ENCODE measurements around the gene FUS. TPM values are rescaled to one million over a fixed set of nuclear protein-coding genes. Genes with fewer than 3 reads are reported as not detected.
A peak's percentile ranks its signal among the peaks of the same experiment; 100 is the strongest.
"Not testable (repeated sequence)": the region's sequence is repeated elsewhere in the genome, so short reads cannot be mapped to it uniquely, and the experiment has no call there.

The FUS gene
- total RNA-seq, 5 donors from 2014 or later (not counting 1 experiment from before 2014, with no cell fraction given) = 410 to 963 (median 434) TPM

- ATAC-seq (replicated peaks in 1 of 4) (no peak), DNase-seq (no peak)
- CTCF ChIA-PET = no interaction called here
- H3K4me1 ChIP-seq (ENCODE audit: control insufficient read depth in 1 of 2, extremely low read depth in 1 of 2, insufficient read depth in 2 of 2, low read length in 2 of 2) = no peaks in the 10 kb centered on the region
- Mint-ChIP-seq H3K4me3 (no peak overlapping the region), H3K27ac (no peak overlapping the region), H3K27me3 (no peaks in the 10 kb centered on the region), H3K4me1 (no peaks in the 10 kb centered on the region), H3K36me3 (peaks cover 2% of the 10 kb centered on the region), H3K9me3 (no peaks in the 10 kb centered on the region)
- POLR2A ChIA-PET = no interaction called here
- H3K4me3 ChIP-seq (ENCODE audit: control insufficient read depth in 1 of 2, extremely low read depth in 1 of 2, low read length in 1 of 2) = no peak overlapping the region
- WGBS (ENCODE audit: insufficient coverage) = 80% methylated on average over 1 of the region's 6 CpGs
- H3K27ac ChIP-seq (ENCODE audit: low read length) = no peak overlapping the region
- no peaks in the 10 kb centered on the region for H3K27me3 ChIP-seq (replicated peaks in 1 of 2; ENCODE audit: control insufficient read depth in 2 of 2, extremely low read depth in 1 of 2, insufficient read depth in 2 of 2, low read length in 1 of 2)
- H3K36me3 ChIP-seq (ENCODE audit: control insufficient read depth in 2 of 2, extremely low read depth in 1 of 2, insufficient read depth in 1 of 2, low read length in 1 of 2) = peaks cover 8% of the 10 kb centered on the region in 2 donors
- H3K9me3 ChIP-seq = no peaks in the 10 kb centered on the region
These were observed 43.7 kb upstream of the FUS start for GRCh38 chr16:31136287-31136662.

GRCh38 chr16:31136822-31137499 is 43.0 kb upstream of the FUS start:
- H3K4me1 Mint-ChIP-seq; H3K9me3 ChIP-seq; H3K36me3 ChIP-seq (ENCODE audit: control insufficient read depth in 2 of 2, extremely low read depth in 1 of 2, insufficient read depth in 1 of 2, low read length in 1 of 2); H3K4me3 ChIP-seq (ENCODE audit: control insufficient read depth in 1 of 2, extremely low read depth in 1 of 2, low read length in 1 of 2); H3K9me3 Mint-ChIP-seq; H3K27ac Mint-ChIP-seq; H3K36me3 Mint-ChIP-seq; POLR2A ChIA-PET; H3K4me3 Mint-ChIP-seq; ATAC-seq (replicated peaks in 1 of 4); DNase-seq; H3K27me3 ChIP-seq (replicated peaks in 1 of 2; ENCODE audit: control insufficient read depth in 2 of 2, extremely low read depth in 1 of 2, insufficient read depth in 2 of 2, low read length in 1 of 2); H3K27ac ChIP-seq (ENCODE audit: low read length); H3K4me1 ChIP-seq (ENCODE audit: control insufficient read depth in 1 of 2, extremely low read depth in 1 of 2, insufficient read depth in 2 of 2, low read length in 2 of 2); H3K27me3 Mint-ChIP-seq: not testable (repeated sequence)
- CTCF ChIA-PET = interaction anchor here in 1 of 2 donors (0.6 kb wide), 1 partner anchor 13 kb away, joined by 3 read pairs; no protein-coding TSS in a partner anchor
- 83% methylated on average over 13 of the region's 20 CpGs for WGBS (ENCODE audit: insufficient coverage)

GRCh38 chr16:31138621-31139578 is 41.0 kb upstream of the FUS start:
- Histone ChIP-seq H3K9me3 (no peaks in the 10 kb centered on the region), H3K27me3 (replicated peaks in 1 of 2; ENCODE audit: control insufficient read depth in 2 of 2, extremely low read depth in 1 of 2, insufficient read depth in 2 of 2, low read length in 1 of 2) (no peaks in the 10 kb centered on the region), H3K4me1 (ENCODE audit: control insufficient read depth in 1 of 2, extremely low read depth in 1 of 2, insufficient read depth in 2 of 2, low read length in 2 of 2) (peaks cover 2 to 22% of the 10 kb centered on the region in 2 experiments), H3K4me3 (ENCODE audit: control insufficient read depth in 1 of 2, extremely low read depth in 1 of 2, low read length in 1 of 2) (no peak overlapping the region), H3K27ac (ENCODE audit: low read length) (no peak overlapping the region), H3K36me3 (ENCODE audit: control insufficient read depth in 2 of 2, extremely low read depth in 1 of 2, insufficient read depth in 1 of 2, low read length in 1 of 2) (no peaks in the 10 kb centered on the region)
- H3K36me3 Mint-ChIP-seq = no peaks in the 10 kb centered on the region
- WGBS (ENCODE audit: insufficient coverage) = 87% methylated on average over 24 of the region's 27 CpGs
- DNase-seq (no peak), ATAC-seq (replicated peaks in 1 of 4) (no peak)
- no peaks in the 10 kb centered on the region for H3K27me3 Mint-ChIP-seq
- no peak overlapping the region for H3K4me3 Mint-ChIP-seq
- ChIA-PET POLR2A (no interaction called here), CTCF (interaction anchor here in 1 of 2 donors (0.5 to 0.7 kb wide), 3 partner anchors 21 to 176 kb away, joined by 3 to 4 read pairs (median 4); partner anchors contain the start of gene KAT8)
- no peaks in the 10 kb centered on the region for H3K9me3 Mint-ChIP-seq
- no peak overlapping the region for H3K27ac Mint-ChIP-seq
- H3K4me1 Mint-ChIP-seq = peaks cover 9 to 11% (median 10%) of the 10 kb centered on the region in 3 donors

GRCh38 chr16:31141071-31141469 is 38.9 kb upstream of the FUS start:
- H3K36me3 Mint-ChIP-seq; H3K9me3 Mint-ChIP-seq; ATAC-seq (replicated peaks in 1 of 4); H3K27ac ChIP-seq (ENCODE audit: low read length); H3K36me3 ChIP-seq (ENCODE audit: control insufficient read depth in 2 of 2, extremely low read depth in 1 of 2, insufficient read depth in 1 of 2, low read length in 1 of 2); H3K9me3 ChIP-seq; H3K4me3 Mint-ChIP-seq; DNase-seq; H3K27me3 ChIP-seq (replicated peaks in 1 of 2; ENCODE audit: control insufficient read depth in 2 of 2, extremely low read depth in 1 of 2, insufficient read depth in 2 of 2, low read length in 1 of 2); POLR2A ChIA-PET; H3K4me3 ChIP-seq (ENCODE audit: control insufficient read depth in 1 of 2, extremely low read depth in 1 of 2, low read length in 1 of 2); H3K27me3 Mint-ChIP-seq: not testable (repeated sequence)
- H3K4me1 ChIP-seq (ENCODE audit: control insufficient read depth in 1 of 2, extremely low read depth in 1 of 2, insufficient read depth in 2 of 2, low read length in 2 of 2) = peaks cover 2 to 22% of the 10 kb centered on the region in 2 experiments
- Mint-ChIP-seq H3K4me1 (peaks cover 11 to 15% (median 12%) of the 10 kb centered on the region in 3 donors), H3K27ac (peak overlapping the region in 1 of 2 donors; percentile 58)
- WGBS (ENCODE audit: insufficient coverage) = 91% methylated on average over 6 of the region's 9 CpGs
- CTCF ChIA-PET = interaction anchor here in 1 of 2 donors (1.3 kb wide), 1 partner anchor 728 kb away, joined by 7 read pairs; no protein-coding TSS in a partner anchor

- peaks cover 11 to 15% (median 12%) of the 10 kb centered on the region in 3 donors for H3K4me1 Mint-ChIP-seq
- Histone ChIP-seq H3K27me3 (replicated peaks in 1 of 2; ENCODE audit: control insufficient read depth in 2 of 2, extremely low read depth in 1 of 2, insufficient read depth in 2 of 2, low read length in 1 of 2) (peaks cover 0 to 4% of the 10 kb centered on the region in 2 experiments), H3K27ac (ENCODE audit: low read length) (peak overlapping the region; percentile 43), H3K4me1 (ENCODE audit: control insufficient read depth in 1 of 2, extremely low read depth in 1 of 2, insufficient read depth in 2 of 2, low read length in 2 of 2) (peaks cover 2 to 22% of the 10 kb centered on the region in 2 experiments), H3K36me3 (ENCODE audit: control insufficient read depth in 2 of 2, extremely low read depth in 1 of 2, insufficient read depth in 1 of 2, low read length in 1 of 2) (no peaks in the 10 kb centered on the region), H3K9me3 (no peaks in the 10 kb centered on the region), H3K4me3 (ENCODE audit: control insufficient read depth in 1 of 2, extremely low read depth in 1 of 2, low read length in 1 of 2) (peak overlapping the region; percentile 19 to 34)
- H3K9me3 Mint-ChIP-seq = no peaks in the 10 kb centered on the region
- H3K4me3 Mint-ChIP-seq = peak overlapping the region; percentile 70 to 76 (median 71)
- peak in 1 of 35 experiments; percentile 4 for DNase-seq
- CTCF ChIA-PET = interaction anchor here (0.6 to 2.4 kb wide), 22 partner anchors 9 to 727 kb away, joined by 3 to 28 read pairs (median 5); partner anchors contain the start of genes ARMC5 (in 1 of the 2), FUS (in 1 of the 2), HSD3B7 (in 1 of the 2) and KAT8 (in 1 of the 2)
- ATAC-seq (replicated peaks in 1 of 4) = peak in 1 of 4 experiments; percentile 2
- peak overlapping the region; percentile 89 to 91 for H3K27ac Mint-ChIP-seq
- POLR2A ChIA-PET = interaction anchor here (0.5 to 1.2 kb wide), 10 partner anchors 12 to 729 kb away, joined by 3 to 15 read pairs (median 4); partner anchors contain the start of genes FUS (in 1 of the 2), KAT8 (in 1 of the 2) and SETD1A (in 1 of the 2)
- H3K36me3 Mint-ChIP-seq = no peaks in the 10 kb centered on the region
- WGBS (ENCODE audit: insufficient coverage) = 56% methylated on average over 6 of the region's 10 CpGs
- H3K27me3 Mint-ChIP-seq = peaks cover 0 to 3% of the 10 kb centered on the region in 2 donors
These were observed 38.3 kb upstream of the FUS start for GRCh38 chr16:31141489-31142108.
